RPMI8226 (cell line): ENCODE data around the gene CFDP1.
A peak's percentile ranks its signal among the peaks of the same experiment; 100 is the strongest.
"Not testable (repeated sequence)": the region's sequence is repeated elsewhere in the genome, so short reads cannot be mapped to it uniquely, and the experiment has no call there.

Experiments used
- DNase-seq: peaks from one replicate; pipeline ENCODE4 v3.0.0-alpha.2; 2015

Gene CFDP1

GRCh38 chr16:75458029-75458428, 24.7 kb upstream of the CFDP1 start:
- DNase-seq = no peak

- no peak for DNase-seq
These were observed 24.2 kb upstream of the CFDP1 start for GRCh38 chr16:75457485-75458021.

DNA sequence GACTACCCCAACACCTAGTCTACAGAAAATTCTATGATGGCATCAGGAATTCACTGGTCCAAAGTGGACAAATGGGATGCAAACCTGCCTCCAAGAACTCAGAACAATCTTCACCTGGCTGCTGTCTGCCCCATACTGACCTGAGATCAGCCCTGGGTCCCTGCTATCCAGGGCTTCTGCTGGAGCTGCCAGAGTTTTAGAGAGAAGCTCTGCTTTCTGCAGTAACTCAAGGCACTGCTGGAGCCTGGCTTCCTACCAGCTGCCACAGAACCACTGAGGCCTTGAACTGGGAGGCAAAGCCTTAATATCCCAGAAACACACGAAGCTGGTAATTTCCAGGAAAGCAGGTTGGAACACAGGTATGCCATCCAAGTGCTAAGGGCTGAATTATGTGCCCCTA, 23.7 kb upstream of the CFDP1 start:
- no peak for DNase-seq

DNA sequence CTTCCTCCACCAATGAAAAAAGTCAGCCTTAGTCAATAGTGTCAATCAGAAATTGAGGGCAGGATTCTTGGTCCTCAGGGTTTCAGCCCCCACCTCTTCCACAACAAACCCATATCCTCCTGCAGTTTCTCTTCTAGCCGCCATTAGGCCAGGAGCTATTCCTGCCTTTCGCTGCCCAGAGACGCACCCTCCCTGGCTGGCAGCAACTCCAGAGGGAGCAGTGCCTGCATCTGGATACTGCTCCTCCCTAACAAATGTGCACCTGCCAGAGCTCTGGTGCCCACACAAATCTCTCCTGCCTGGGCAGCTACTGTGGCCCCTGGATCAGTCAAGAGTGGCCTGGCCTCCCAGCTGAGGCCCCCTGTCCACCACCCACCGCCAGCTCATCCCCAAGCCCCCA, 23.2 kb upstream of the CFDP1 start:
- DNase-seq = not testable (repeated sequence)

- DNase-seq = no peak
These were observed 22.4 kb upstream of the CFDP1 start for GRCh38 chr16:75455677-75456076.

DNA sequence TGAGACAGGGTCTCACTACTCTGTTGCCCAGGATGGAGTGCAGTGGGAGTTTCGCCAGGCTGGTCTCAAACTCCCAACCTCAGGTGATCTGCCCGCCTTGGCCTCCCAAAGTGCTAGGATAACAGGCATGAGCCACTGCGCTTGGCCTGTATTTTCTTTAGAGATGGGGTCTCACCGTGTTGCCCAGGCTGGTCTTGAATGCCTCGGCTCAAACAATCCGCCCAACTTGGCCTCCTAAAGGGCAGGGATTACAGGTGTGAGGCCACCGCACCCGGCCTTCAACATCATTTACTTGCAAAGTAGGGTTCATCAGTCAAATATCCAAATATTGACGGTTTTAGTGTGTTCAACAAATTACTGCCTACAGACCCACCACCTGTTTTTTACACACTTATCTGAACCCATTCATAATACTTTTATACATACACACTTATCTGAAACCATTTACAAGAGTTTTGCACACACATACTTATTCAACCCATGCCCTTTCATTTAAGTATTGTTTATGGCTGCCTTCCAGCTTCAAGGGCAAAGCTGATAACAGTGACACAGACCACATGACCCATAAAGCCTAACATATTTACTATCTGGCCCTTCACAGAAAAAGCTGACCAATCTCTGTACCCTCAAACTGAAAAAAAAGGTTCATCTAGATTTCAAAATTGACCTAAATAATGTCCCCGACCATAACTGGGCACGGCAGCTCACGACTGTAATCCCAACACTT, 19.3 kb upstream of the CFDP1 start:
- no peak for DNase-seq

DNA sequence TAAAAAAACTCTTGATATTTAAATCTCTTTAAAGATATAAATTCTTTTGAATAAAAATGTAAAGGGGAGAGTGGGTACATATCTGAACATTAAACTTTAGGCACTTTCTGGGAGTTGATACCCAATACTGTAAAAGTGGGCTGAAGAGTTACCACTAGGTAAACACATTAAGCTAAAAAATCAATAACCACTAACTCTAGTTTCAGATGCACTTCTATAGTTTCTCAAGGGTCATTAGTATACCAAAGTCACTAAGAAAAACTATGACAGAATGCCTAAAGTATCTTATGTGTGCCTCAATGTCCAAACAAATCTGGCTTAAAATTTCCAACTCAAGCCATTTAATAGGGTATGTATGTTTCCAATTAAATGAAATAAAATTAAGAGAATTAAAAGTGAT, 13.1 kb upstream of the CFDP1 start:
- no peak for DNase-seq

- no peak for DNase-seq
These were observed 12.0 kb upstream of the CFDP1 start for GRCh38 chr16:75445298-75445697.

DNA sequence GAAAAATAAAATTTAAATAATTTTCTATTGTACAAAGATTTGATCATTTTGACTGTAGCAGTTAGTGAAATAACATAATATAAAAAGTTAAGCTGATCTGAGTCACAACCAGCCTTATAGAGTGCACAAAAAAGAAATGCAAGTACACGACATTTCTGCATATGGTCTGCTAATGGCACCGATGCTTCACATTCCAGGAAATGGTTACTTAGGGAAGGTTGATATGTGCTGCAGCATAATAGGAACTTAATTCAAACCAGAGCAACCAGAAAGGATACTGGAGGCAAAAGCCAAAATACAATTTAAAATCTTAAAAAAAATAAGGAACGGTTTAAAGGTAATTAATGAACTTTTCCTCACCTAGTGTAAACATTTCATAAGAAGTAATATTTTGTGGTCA, 10.0 kb upstream of the CFDP1 start:
- no peak for DNase-seq

DNA sequence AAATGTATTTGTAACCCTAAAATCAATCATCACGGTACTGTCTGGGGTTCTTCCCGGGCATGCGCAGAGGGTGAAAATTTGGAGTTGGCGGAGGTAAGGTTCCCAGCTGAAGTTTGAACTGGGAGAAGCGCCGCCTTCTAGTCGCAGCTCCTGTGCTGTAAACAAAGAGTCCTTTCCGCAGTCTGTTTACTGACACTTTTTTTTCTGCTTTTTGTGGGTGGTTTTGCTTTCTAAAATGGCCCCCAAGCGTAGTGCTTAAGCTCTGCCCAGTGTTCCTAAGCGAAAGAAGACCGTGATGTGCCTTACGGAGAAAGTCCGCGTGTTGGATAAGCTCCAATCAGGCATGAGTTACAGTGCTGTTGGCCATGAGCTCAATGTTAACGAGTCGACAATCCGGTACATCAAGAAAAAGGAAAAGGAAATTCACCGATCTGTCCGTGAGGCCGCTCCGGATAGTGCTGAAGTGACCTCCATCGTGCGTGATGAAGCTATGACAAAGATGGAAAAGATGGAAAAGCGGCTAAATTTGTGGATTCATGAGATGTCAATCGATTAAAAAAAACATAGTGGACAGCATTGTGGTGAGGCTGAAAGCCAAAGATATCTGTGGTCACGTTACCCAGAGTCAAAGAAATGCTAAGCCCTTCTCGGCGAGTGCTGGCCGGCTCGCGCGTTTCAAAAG, 570 bp upstream of the CFDP1 start:
- DNase-seq = peak; percentile 84

DNA sequence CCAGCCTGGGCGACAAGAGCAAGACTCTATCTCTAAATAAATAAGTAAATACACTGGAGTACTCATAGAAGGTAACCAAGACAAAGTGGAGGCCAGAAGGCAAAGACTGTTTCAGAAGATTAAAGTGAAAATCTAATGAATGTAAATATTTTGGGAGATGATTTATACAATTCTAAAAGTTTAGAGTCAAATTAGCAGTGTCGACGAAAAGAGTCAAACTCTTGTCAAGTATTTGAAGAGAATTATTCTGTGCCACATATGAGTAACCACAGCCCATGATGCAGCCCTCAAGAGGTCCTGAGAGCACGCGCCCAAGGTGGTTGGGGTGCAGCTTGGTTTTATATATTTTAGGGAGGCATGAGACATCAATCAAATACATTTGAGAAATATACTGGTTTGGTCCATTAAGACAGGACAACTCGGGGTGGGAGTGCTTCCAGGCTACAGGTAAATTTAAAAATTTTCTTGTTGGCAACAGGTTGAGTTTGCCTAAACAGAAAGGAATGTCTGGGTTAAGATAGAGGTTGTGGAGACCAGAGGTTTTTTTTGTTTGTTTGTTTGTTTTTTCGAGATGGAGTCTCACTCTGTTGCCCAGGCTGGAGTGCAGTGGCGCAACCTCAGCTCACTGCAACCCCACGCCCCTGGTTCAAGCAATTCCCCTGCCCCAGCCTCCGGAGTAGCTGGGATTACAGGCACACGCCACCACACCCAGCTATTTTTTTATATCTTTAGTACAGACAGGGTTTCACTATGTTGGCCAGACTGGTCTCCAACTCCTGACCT, 3.5 kb downstream of the CFDP1 start:
- DNase-seq = no peak

DNA sequence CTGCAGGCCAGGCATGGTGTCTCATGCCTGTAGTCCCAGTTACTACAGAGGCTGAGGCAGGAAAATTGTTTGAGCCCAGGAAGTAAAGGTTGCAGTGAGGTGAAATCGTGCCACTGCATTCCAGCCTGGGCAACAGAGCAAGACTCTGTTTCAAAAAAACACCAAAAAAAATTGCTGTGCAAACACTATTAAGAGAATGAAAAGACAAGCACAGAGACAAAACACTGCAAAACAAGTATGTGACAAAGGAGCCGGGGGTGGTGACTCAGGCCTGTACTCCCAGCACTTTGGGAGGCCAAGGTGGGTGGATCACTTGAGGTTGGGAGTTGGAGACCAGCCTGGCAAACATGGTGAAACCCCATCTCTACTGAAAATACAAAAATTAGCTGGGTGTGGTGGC, 6.8 kb downstream of the CFDP1 start:
- DNase-seq = not testable (repeated sequence)

DNA sequence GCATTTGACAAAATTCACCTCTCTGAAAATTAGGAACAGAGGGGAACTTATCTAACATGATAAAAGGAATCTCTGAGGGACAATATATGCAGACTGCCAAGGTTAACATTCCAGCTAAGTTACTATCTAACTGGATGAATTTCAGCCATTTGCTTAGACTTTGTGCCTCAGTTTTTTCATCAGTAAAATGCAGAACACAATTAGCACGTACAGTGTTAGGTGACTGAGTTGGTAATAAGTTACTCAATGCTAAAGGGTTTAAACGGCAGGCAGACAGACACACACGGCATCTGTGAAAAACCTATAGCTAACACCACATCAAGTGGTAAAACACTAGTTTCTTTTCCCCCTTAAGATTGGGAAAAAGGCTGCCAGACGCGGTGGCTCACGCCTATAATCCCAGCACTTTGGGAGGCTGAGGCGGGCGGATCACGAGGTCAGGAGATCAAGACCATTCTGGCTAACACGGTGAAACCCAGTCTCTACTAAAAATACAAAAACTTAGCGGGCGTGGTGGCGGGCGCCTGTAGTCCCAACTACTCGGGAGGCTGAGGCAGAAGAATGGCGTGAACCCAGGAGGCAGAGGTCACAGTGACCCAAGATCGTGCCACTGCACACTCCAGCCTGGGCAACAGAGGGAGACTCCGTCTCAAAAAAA, 9.1 kb downstream of the CFDP1 start:
- DNase-seq = not testable (repeated sequence)

- no peak for DNase-seq
These were observed 9.6 kb downstream of the CFDP1 start for GRCh38 chr16:75423723-75424104.

DNA sequence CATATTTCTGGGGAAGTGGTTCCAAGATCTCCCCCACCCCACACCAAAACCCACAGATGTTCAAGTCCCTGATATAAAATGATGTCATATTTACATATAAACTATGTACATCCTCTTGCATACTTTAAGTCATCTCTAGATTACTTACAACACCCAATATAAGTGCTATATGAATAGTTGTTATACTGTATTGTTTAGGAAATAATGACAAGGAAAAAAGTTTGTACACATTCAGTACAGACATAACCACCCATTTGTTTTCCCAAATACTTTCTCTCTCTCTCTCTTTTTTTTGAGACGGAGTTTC, 11.5 kb downstream of the CFDP1 start:
- DNase-seq = no peak

GRCh38 chr16:75420987-75421819, 12.1 kb downstream of the CFDP1 start:
- no peak for DNase-seq

- DNase-seq = no peak
These were observed 16.3 kb downstream of the CFDP1 start for GRCh38 chr16:75416904-75417565.

DNA sequence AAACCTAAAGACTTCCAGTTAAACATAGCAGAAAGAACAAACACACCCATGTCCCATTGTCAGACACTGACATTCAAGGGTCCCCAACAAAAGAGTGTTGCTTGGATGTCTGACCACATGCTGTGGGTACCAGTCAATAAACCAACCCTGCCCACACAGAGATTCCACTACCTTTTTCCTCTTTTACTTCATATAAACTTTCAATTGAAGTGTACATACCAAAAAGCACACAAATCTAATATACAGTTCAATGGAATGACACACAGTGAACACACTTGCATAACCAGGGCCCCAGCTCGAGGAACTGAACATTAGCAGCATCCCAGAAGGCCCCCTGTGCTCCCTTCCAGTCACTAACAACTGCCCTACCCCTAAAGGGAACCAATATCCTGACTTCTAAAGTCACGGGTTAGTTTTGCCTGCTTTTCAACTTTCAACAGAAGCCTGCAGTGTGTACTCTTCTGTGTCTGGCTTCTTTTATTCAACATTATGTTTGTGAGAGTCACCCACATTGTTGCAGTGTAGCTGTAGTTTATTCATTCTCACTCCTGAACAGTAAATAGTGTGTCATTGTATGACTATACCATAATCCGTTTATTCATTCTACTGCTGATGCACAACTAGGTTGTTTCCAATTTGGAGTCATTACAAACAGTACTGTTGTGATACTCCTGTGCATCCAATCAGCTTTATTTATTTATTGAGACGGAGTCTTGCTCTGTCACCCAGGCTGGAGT, 18.0 kb downstream of the CFDP1 start:
- DNase-seq = no peak

GRCh38 chr16:75413951-75414350, 19.4 kb downstream of the CFDP1 start:
- no peak for DNase-seq

GRCh38 chr16:75406943-75407342, 26.4 kb downstream of the CFDP1 start:
- no peak for DNase-seq
